Central memory CD8-positive, alpha-beta T cell (primary cell): Measurements from ENCODE around the gene H6PD.

Experiments
- ATAC-seq: fragments of 150-1000 bp; cut with Tn5 transposase; replicated peaks from 2 replicates; pipeline ENCODE4 v1.10.0; 2022; ENCODE audit warnings: mild to moderate bottlenecking, moderate FRiP score, moderate number of reproducible peaks; ENCODE audit not compliant: poor library complexity, severe bottlenecking; ENCODE audit errors: extremely low read depth
- DNase-seq, 2 donors: peaks; one replicate each; pipeline ENCODE4 v3.0.0; 2021; ENCODE audit warnings: low spot score in 2 of 2
- H3K27ac Mint-ChIP-seq: one replicate; pipeline ENCODE4 v1.8.0; 2022; ENCODE audit warnings: low read depth, mild to moderate bottlenecking, moderate library complexity, mixed read lengths
- H3K27me3 Mint-ChIP-seq: one replicate; pipeline ENCODE4 v1.8.0; 2022; ENCODE audit warnings: mixed read lengths
- H3K36me3 Mint-ChIP-seq: one replicate; pipeline ENCODE4 v1.8.0; 2022; ENCODE audit warnings: mild to moderate bottlenecking, moderate library complexity, mixed read lengths; ENCODE audit not compliant: insufficient read depth
- H3K4me1 Mint-ChIP-seq: one replicate; pipeline ENCODE4 v1.8.0; 2022; ENCODE audit warnings: mixed read lengths
- H3K4me3 Mint-ChIP-seq: one replicate; pipeline ENCODE4 v1.8.0; 2022; ENCODE audit warnings: mild to moderate bottlenecking, moderate library complexity, mixed read lengths
- H3K9me3 Mint-ChIP-seq: one replicate; pipeline ENCODE4 v1.8.0; 2022; ENCODE audit warnings: mixed read lengths

H6PD gene

DNA sequence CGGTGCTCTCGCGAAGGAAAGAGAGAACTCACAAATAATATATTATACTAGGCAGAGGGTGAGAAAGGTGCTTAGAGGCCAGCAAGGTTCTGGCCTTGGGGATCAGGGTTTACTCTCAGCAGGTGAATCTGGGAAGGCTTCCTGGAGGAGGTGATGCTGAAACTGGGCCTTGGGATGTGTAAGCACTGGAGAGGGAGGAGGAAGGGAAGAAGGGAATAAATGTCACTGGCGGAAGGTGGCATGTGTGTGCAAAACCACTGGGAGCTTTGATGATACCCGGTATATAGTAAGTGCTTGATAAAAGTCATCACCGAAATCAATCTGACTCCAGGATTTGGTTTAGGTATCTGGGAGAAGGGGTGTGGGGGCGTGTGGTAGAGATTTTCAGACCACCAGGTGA, 82.5 kb downstream of the H6PD start:
- H3K4me3 Mint-ChIP-seq, result no peak overlapping the region
- no peak overlapping the region for H3K27ac Mint-ChIP-seq
- H3K4me1 Mint-ChIP-seq, result peaks cover 14% of the 10 kb centered on the region

DNA sequence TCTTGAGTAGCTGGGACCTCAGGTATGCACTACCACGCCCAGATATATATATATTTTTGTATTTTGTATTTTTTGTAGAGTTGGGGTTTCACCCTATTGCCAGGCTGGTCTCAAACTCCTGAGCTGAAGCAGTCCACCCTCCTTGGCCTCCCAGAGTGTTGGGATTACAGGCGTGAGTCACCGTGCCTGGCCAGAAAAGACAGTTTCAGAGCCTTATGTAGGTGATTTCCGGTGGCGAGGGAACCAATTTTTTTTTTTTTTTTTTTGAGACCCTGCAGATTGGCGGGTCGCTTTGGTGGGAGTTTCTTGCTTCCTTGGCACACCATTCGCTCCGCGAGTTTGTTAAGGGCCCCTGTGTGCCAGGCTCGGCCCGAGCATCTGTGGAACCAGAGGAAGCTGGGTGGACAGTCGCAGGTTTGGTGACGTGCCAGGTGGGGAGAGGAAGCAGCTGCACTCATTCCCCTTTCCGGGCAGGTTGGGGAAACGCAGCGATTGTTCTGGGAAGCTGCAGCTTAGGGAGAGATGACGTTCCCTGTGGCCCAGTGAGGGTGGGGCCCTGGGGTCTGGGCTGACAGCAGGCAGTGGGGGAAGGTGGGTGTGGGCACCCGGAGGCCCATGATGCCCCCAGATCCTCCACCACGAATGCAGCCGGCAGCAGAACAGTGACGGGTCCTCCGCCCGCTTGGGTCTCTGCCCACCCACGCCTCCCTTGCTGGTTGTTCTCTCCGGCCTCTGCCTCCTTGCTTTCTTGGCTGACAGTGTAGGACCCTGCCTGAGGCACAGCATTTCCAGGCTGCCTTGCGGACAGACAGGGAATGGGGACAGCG, 83.2 kb downstream of the H6PD start:
- Mint-ChIP-seq H3K27ac (no peak overlapping the region), H3K4me1 (peaks cover 14% of the 10 kb centered on the region), H3K9me3 (no peaks in the 10 kb centered on the region), H3K27me3 (no peaks in the 10 kb centered on the region), H3K4me3 (no peak overlapping the region), H3K36me3 (peaks cover 1% of the 10 kb centered on the region)
- DNase-seq, result no peak
- ATAC-seq, result no peak

More for the DNA sequence above, 82.5 kb downstream of the H6PD start:
- no peaks in the 10 kb centered on the region for H3K27me3 Mint-ChIP-seq
- peaks cover 1% of the 10 kb centered on the region for H3K36me3 Mint-ChIP-seq
- no peak for DNase-seq
- ATAC-seq, result no peak
- no peaks in the 10 kb centered on the region for H3K9me3 Mint-ChIP-seq

GRCh38 chr1:9319208-9319788, 84.7 kb downstream of the H6PD start:
- no peak overlapping the region for H3K4me3 Mint-ChIP-seq
- peaks cover 14% of the 10 kb centered on the region for H3K4me1 Mint-ChIP-seq
- peaks cover 1% of the 10 kb centered on the region for H3K36me3 Mint-ChIP-seq
- no peaks in the 10 kb centered on the region for H3K9me3 Mint-ChIP-seq
- no peaks in the 10 kb centered on the region for H3K27me3 Mint-ChIP-seq
- ATAC-seq (no peak), DNase-seq (no peak)
- no peak overlapping the region for H3K27ac Mint-ChIP-seq

- Mint-ChIP-seq H3K9me3 (no peaks in the 10 kb centered on the region), H3K4me1 (peaks cover 10% of the 10 kb centered on the region), H3K4me3 (no peak overlapping the region), H3K27ac (no peak overlapping the region), H3K27me3 (no peaks in the 10 kb centered on the region), H3K36me3 (peaks cover 1% of the 10 kb centered on the region)
- ATAC-seq (no peak), DNase-seq (no peak)
Observed at GRCh38 chr1:9319789-9320519, 85.4 kb downstream of the H6PD start.
